ENCODE data around the gene PLXND1. TPM values are rescaled to one million over a fixed set of nuclear protein-coding genes. Genes with fewer than 3 reads are reported as not detected.
"Not testable (repeated sequence)": the region's sequence is repeated elsewhere in the genome, so short reads cannot be mapped to it uniquely, and the experiment has no call there.

Gene PLXND1
- total RNA-seq, 2 donors from 2014 or later: 2.8 to 4.8 TPM

DNA sequence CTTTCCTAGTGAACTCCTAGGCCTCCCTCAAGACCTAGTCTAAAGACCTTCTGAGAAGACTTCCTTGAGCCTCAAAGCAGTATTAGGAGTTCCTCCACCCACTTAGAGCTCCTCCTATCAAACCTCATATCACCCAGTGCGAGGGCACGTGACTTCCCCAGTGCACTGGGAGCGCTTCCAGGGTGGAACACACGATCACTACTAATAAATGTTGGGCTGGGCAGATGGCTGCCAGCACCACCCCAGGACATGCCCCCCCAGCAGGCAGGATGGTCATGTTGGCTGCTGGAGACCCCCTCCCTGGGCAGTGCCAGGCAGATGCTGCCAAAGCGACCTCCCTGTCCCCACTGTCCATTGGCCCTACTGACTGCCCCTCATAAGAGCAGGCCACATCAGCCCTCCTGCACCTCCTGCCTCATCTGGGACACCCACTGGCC lies 8.5 kb upstream of the PLXND1 start:
- no peak overlapping the region for H3K27ac Mint-ChIP-seq
- no peaks in the 10 kb centered on the region for H3K36me3 Mint-ChIP-seq

DNA sequence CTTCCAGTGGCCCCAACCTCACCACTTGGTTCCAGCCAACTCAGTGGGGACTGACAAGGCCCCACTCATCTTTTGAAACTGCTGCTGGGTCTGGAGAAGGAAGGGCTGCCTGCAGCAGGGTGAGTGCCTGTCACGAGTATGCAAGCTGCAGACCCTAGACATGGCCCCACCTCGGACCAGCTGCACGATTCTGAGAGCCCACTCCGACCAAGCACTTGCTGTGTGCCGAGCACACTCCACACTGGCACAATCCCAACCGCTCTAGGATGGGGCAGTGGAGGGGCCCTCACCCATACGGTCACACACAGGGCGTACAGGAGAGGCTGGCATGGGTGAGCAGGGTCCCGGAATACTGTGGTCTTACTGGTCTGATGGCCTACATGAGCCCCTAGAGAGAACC lies 8.0 kb upstream of the PLXND1 start:
- Mint-ChIP-seq H3K4me1 (ENCODE audit: low read depth in 2 of 2) (peaks cover 15 to 35% of the 10 kb centered on the region in 2 donors), H3K27me3 (no peaks in the 10 kb centered on the region), H3K9me3 (no peaks in the 10 kb centered on the region), H3K36me3 (no peaks in the 10 kb centered on the region), H3K4me3 (no peak overlapping the region), H3K27ac (no peak overlapping the region)
- ATAC-seq: no peak
- no peak for DNase-seq (ENCODE audit: low spot score)

More for the DNA sequence above, 8.5 kb upstream of the PLXND1 start:
- ATAC-seq (no peak), DNase-seq (ENCODE audit: low spot score) (no peak)
- H3K4me1 Mint-ChIP-seq (ENCODE audit: low read depth in 2 of 2): peaks cover 15 to 30% of the 10 kb centered on the region in 2 donors
- H3K4me3 Mint-ChIP-seq: no peak overlapping the region
- no peaks in the 10 kb centered on the region for H3K9me3 Mint-ChIP-seq
- no peaks in the 10 kb centered on the region for H3K27me3 Mint-ChIP-seq

DNA sequence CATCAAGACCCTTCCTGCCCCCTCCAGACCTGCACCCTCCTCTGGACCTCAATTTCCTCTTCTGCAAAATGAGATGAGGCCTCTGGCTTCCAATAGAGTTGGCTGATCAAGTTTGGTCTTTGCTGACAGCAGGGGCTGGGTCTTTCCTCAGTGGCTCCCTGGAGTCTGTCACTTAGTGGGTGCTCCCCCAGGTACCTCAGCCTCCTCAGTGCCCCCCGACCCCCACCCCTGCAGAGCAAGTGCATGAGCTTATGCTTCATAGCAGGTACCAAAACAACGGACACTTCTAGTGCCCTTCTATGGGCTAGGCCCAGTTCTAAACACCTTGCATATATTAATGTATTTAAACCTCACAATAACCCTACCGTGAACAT lies 6.9 kb upstream of the PLXND1 start:
- Mint-ChIP-seq H3K4me3 (no peak overlapping the region), H3K9me3 (no peaks in the 10 kb centered on the region), H3K4me1 (ENCODE audit: low read depth in 2 of 2) (peaks cover 21 to 37% of the 10 kb centered on the region in 2 donors), H3K27me3 (peaks cover 5 to 6% of the 10 kb centered on the region in 2 donors), H3K36me3 (no peaks in the 10 kb centered on the region), H3K27ac (no peak overlapping the region)
- no peak for DNase-seq (ENCODE audit: low spot score)
- ATAC-seq: no peak

DNA sequence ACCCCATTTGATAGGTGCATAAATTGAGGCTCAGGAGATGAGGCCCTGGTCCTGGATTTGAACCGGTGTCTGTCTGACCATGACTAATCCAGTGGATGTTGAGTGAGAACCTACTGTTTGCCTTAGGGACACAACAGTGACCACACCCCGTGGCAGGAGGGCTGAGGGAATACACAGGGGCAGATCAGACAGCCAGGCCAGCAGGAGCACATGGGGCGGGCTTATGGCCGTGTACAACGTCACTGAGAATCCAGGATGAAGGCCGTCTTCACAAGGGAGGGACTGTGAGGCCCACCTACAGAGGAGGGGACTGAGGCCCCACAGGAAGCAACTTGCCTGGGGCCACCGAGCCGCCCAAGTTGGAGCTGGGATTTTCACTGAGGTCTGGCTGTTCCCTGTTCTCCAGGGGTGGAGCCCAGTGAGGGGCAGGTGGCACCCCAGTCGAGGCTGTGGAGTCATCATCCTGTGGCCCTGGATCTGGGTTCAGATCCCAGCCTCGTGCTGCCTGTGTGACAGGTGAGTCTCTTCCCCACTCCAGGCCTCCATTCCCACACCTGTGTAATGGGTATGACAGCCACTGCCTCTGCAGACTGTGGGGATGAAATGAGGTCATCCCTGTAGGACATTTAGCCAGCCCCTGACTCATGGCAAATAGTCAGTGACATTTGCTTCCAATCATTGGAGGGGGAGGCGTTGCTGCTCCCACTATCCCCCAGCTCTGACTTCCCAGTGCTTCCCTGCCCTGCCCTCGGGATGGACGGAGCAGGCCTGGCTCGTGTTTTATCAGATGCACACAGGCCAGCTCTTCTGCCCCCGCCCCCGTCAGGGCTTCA lies 6.3 kb upstream of the PLXND1 start:
- ATAC-seq: no peak
- Mint-ChIP-seq H3K27ac (no peak overlapping the region), H3K36me3 (no peaks in the 10 kb centered on the region), H3K9me3 (no peaks in the 10 kb centered on the region), H3K4me3 (no peak overlapping the region), H3K27me3 (peaks cover 6 to 8% of the 10 kb centered on the region in 2 donors), H3K4me1 (ENCODE audit: low read depth in 2 of 2) (peaks cover 22 to 38% of the 10 kb centered on the region in 2 donors)
- no peak for DNase-seq (ENCODE audit: low spot score)

DNA sequence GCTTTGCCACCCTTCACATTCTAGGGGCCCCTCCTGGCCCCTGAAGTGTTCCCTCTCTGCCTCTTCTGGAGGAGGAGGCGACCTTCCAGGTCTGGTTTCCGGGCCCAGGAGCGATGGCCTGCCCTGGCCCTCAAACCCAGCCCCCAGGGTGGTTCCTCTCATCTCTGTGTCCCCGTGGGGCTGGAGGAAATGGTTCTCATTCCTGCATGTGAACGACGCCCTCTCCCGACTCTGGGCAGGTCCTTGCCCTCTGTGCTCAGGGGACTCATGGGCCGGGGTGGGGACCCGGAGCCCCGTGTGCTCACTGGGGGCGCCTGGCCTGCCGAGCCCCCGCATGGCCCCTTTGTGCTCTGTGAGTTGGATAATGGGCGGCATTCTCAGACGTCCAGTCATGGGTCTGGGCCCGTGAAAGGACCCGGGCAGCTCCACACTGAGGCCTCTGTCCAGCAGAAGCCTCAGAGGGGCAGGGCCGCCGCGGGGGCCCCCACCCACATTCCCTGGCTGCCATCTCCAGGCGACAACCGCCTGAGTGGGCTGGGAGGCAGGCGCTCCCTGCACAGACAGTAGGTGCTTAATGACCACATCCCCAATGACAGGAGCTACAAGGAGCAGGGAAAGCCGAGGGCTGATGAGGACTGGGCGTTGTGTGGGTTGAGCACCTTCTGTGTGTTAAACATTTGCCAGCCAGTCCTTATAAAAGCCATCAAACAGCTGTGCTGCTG lies 5.5 kb upstream of the PLXND1 start:
- Mint-ChIP-seq H3K9me3 (no peaks in the 10 kb centered on the region), H3K36me3 (no peaks in the 10 kb centered on the region), H3K27ac (no peak overlapping the region), H3K27me3 (peaks cover 6 to 14% of the 10 kb centered on the region in 2 donors), H3K4me3 (no peak overlapping the region), H3K4me1 (ENCODE audit: low read depth in 2 of 2) (peaks cover 28 to 40% of the 10 kb centered on the region in 2 donors)
- ATAC-seq: no peak
- DNase-seq (ENCODE audit: low spot score): no peak

DNA sequence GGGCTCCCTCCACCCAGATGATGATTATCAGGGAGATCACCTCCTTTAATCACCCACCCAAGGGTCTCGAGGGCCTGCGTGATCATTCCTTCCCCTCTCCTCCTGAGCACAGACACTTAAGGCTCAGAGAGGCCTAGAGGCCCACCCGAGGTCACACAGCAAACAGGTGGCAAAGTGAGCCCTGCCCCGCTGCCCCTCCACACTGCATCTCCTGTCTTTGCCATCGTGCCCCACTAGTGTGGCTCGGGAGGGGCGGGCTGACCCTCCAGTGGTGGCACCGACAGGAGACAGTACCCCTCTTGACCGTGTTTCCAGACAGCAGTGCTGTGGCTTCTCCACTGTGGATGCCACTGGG lies 4.9 kb upstream of the PLXND1 start:
- DNase-seq (ENCODE audit: low spot score) (no peak), ATAC-seq (no peak)
- no peak overlapping the region for H3K4me3 Mint-ChIP-seq
- H3K9me3 Mint-ChIP-seq: no peaks in the 10 kb centered on the region
- H3K27ac Mint-ChIP-seq: no peak overlapping the region
- H3K4me1 Mint-ChIP-seq (ENCODE audit: low read depth in 2 of 2): peaks cover 30 to 42% of the 10 kb centered on the region in 2 donors
- peaks cover 6 to 15% of the 10 kb centered on the region in 2 donors for H3K27me3 Mint-ChIP-seq
- H3K36me3 Mint-ChIP-seq: no peaks in the 10 kb centered on the region

DNA sequence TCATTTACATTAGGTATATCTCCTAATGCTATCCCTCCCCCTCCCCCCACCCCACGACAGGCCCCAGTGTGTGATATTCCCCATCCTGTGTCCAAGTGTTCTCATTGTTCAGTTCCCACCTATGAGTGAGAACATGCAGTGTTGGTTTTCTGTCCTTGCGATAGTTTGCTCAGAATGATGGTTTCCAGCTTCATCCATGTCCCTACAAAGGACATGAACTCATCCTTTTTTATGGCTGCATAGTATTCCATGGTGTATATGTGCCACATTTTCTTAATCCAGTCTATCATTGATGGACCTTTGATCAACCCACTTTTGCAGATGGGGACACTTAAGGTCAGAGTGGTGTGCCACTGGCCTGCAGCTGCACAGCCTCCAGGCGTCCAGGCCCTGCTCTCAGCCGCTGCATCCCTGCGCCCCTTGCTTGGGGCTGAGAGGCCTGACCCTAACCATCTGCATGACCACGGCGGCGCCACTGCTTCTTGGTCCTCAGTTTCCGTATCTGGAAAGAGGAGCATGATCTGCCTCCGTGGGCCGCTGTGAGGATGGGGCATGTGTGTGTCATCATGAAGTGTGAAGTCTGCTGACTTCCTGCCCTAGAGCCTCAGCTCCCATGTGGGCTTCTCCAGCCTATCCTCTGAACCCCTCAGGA lies 4.4 kb upstream of the PLXND1 start:
- Mint-ChIP-seq H3K4me1 (ENCODE audit: low read depth in 2 of 2) (peaks cover 30 to 42% of the 10 kb centered on the region in 2 donors), H3K27me3 (peaks cover 6 to 15% of the 10 kb centered on the region in 2 donors)
- not testable (repeated sequence) for ATAC-seq; H3K36me3 Mint-ChIP-seq; H3K4me3 Mint-ChIP-seq; H3K9me3 Mint-ChIP-seq; DNase-seq (ENCODE audit: low spot score); H3K27ac Mint-ChIP-seq

DNA sequence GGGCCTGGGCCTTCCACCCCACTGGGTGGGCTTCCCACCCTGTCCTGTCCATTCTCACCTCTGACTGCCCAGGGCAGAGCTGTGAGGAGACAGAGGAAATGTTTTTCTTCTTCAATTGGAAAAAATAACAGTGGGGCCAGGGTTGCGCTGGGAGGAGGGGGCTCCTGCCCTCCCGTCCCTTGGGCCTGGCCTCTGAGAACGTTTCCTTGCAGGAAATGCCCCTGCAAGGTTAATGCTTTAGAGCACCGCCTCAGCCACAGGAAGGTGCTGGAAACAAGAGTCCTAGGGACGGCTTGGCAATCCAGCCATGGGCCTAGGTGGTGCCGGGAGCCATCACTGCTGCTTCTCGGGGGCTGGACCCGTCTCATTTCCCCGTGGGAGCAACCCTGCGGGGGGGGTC lies 3.8 kb upstream of the PLXND1 start:
- Mint-ChIP-seq H3K4me3 (no peak overlapping the region), H3K9me3 (no peaks in the 10 kb centered on the region), H3K27me3 (peaks cover 10 to 15% of the 10 kb centered on the region in 2 donors), H3K36me3 (no peaks in the 10 kb centered on the region), H3K4me1 (ENCODE audit: low read depth in 2 of 2) (peaks cover 26 to 43% of the 10 kb centered on the region in 2 donors), H3K27ac (no peak overlapping the region)
- ATAC-seq: no peak
- DNase-seq (ENCODE audit: low spot score): no peak

DNA sequence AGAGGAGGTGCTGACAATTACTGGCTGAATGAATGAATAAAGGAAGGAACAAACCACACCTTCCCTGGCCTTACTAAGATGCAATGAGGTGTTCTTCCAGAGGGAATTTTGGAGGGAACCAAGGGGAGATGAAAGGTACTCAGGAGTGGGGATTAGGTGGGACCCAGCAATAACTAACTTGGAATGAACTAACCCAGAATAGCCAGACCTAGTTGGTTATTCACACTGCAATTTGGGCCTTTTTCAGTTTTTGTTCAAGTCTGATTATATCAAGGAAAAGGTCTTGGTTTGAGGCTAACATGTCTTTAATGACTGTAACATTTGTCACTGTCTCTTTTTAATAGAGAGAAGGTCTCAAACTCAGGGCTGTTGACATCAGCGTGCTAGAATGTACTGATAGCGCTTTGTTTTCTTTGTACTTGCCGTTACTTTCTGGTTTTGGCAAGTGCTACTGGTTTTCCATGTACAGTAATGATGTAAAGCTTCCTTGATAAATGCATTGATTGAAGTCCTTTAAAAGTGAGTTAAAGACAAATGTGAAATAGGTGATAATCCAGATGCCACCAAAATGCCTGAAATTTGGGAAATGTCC lies 3.2 kb upstream of the PLXND1 start:
- Mint-ChIP-seq H3K27ac (no peak overlapping the region), H3K36me3 (no peaks in the 10 kb centered on the region), H3K4me3 (no peak overlapping the region), H3K9me3 (no peaks in the 10 kb centered on the region), H3K27me3 (peaks cover 10 to 15% of the 10 kb centered on the region in 2 donors), H3K4me1 (ENCODE audit: low read depth in 2 of 2) (peaks cover 28 to 39% of the 10 kb centered on the region in 2 donors)
- DNase-seq (ENCODE audit: low spot score) (no peak), ATAC-seq (no peak)

DNA sequence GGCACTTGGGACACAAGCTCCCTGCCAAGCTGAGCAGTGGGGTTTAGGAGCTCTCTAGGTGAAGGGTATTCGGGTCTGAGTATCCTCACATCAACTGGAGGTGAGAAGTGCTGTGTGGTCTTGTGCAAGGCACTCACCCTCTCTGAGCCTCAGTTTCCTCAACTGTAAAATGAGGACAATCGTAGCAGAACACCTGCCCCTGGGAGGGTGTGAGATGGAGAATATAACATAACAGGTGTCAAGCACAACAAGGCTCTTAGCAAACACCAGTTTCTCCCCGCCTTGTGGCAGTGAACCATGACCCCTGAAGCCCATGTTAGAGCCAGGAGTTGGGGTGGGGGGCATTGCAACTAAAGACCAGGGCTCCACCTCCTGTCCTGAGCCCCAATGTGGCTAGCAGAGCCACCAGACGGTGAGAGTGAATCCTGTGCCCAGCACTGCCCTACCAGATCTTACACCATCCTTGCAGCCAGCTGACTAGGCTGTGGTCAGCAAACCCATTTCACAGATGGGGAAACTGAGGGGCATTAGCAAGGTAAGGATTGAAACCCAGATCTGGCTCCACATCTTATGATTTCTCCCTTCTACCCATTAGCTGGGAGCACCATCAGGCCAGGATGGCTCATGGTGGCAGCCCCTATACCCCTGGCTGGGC lies 2.6 kb upstream of the PLXND1 start:
- ATAC-seq: no peak

DNA sequence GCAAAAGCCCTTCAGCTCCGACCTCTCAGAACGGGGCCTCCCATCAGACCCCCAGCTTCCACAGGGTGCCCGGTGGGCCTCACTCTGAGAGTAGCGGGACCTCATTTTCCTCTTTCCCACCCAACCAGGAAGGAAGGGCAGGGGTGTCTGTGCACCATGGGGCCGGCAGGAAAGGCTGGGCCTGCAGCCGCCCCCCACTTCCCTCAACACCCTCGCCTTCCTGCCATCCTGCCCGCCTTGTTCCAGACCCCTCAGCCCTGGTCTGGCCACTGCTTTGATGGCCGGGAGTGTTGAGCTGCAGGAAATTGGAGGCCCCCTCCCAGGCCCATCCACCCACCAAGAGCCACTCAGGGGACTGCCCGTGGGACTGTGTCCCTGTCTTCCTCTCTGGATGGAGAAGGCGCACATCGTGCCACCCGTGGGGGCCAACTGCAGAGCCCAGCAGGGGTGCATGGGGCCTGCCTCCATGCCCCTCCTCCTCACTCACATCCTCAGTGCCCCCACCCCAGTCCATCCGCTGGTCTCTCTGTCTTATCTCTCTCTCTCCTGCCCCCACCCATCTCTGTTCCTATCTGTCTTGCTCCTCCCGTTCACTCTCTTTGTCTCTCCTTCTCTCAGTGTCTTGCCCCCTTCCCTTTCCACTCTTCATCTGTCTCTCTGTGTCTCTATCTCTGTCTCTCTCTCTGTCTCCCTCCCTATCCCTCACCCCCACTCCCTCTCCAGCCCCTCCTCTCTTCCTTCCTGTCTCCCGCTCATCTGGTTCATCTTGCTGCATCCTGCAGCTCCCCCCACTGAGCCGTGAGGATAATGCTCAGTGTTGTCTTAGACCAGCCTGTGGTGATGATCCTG lies 1.8 kb upstream of the PLXND1 start:
- no peak overlapping the region for H3K27ac Mint-ChIP-seq
- ATAC-seq (no peak), DNase-seq (ENCODE audit: low spot score) (no peak)
- H3K9me3 Mint-ChIP-seq: no peaks in the 10 kb centered on the region
- H3K4me3 Mint-ChIP-seq: peak overlapping the region; percentile 16
- H3K36me3 Mint-ChIP-seq: no peaks in the 10 kb centered on the region
- H3K4me1 Mint-ChIP-seq (ENCODE audit: low read depth in 2 of 2): peaks cover 34 to 45% of the 10 kb centered on the region in 2 donors
- H3K27me3 Mint-ChIP-seq: peaks cover 10 to 15% of the 10 kb centered on the region in 2 donors

More for the DNA sequence above, 2.6 kb upstream of the PLXND1 start:
- no peaks in the 10 kb centered on the region for H3K36me3 Mint-ChIP-seq
- DNase-seq (ENCODE audit: low spot score): no peak
- H3K4me1 Mint-ChIP-seq (ENCODE audit: low read depth in 2 of 2): peaks cover 34 to 43% of the 10 kb centered on the region in 2 donors
- H3K27me3 Mint-ChIP-seq: peaks cover 10 to 15% of the 10 kb centered on the region in 2 donors
- H3K9me3 Mint-ChIP-seq: no peaks in the 10 kb centered on the region
- H3K4me3 Mint-ChIP-seq: peak overlapping the region; percentile 16
- H3K27ac Mint-ChIP-seq: no peak overlapping the region

DNA sequence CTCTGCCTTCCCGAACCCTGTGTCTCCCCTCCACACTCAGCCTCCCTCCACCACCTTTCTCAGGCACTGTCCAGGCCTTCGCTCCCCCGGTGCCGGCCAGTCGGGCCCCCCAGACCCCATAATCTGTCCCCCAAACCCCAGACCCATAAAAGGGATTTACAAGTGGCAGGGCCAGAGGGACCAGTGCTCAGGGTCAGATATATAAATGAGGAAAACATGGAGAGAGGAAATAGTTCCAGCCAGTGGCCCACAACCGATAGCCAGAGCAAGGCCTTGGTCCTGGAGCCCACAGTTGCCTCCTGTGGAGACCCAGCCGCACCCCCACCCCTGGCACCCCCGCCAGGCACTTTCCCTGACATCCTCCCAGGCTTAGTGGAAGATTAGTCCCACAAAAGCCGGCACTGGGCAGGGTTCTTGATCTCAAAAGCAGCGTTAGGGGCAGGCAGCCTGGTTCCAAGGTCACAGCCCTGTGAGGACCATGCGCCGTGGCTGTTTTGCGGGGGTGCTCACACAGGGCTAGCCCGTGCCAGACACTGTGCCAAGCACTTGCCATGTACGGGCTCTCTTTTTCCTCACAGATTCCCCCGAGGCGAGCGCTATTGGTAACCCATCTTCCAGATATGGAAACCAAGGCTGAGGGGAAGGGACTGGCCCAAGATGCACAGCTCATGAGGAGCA lies 1.1 kb upstream of the PLXND1 start:
- DNase-seq (ENCODE audit: low spot score) (no peak), ATAC-seq (no peak)
- Mint-ChIP-seq H3K27me3 (peaks cover 10 to 15% of the 10 kb centered on the region in 2 donors), H3K4me1 (ENCODE audit: low read depth in 2 of 2) (peaks cover 36 to 45% of the 10 kb centered on the region in 2 donors), H3K27ac (peak overlapping the region in 1 of 2 donors; percentile 58), H3K9me3 (no peaks in the 10 kb centered on the region), H3K36me3 (no peaks in the 10 kb centered on the region), H3K4me3 (peak overlapping the region; percentile 91)
